Kidney epithelial cell (primary cell): ENCODE measurements around the gene INTU. TPM values are rescaled to one million over a fixed set of nuclear protein-coding genes. Genes with fewer than 3 reads are reported as not detected.

Experiments used
- DNase-seq: peaks from one replicate; pipeline ENCODE4 v3.0.0-alpha.2; 2010; ENCODE audit warnings: low read depth
- H3K27me3 ChIP-seq: 2 replicates; pipeline ENCODE4 v1.6.0; 2011; ENCODE audit warnings: low read length; ENCODE audit not compliant: control insufficient read depth, insufficient read depth
- H3K36me3 ChIP-seq: 2 replicates; pipeline ENCODE4 v1.5.1; 2011; ENCODE audit warnings: low read length; ENCODE audit not compliant: control insufficient read depth, insufficient read depth
- H3K4me3 ChIP-seq: 2 replicates; pipeline ENCODE4 v1.5.1; 2011; ENCODE audit warnings: low read depth, mild to moderate bottlenecking, control low read depth, low read length
- total RNA-seq: library from RNA; depleted of rRNA; stranded (reverse); fragments of >200 nt; gene quantifications from 2 replicates; pipeline ENCODE4 v1.2.3, GENCODE V29; 2015
- TF ChIP-seq, protein P1 (sequence below): IDR thresholded peaks from 2 replicates; pipeline ENCODE4 v1.5.1; 2011; ENCODE audit warnings: mild to moderate bottlenecking, moderate library complexity, low read length, control low read depth, inconsistent platforms; ENCODE audit not compliant: insufficient read depth, poor library complexity, severe bottlenecking

Gene INTU
- total RNA-seq, 1 donor from 2014 or later: 6.4 TPM

DNA sequence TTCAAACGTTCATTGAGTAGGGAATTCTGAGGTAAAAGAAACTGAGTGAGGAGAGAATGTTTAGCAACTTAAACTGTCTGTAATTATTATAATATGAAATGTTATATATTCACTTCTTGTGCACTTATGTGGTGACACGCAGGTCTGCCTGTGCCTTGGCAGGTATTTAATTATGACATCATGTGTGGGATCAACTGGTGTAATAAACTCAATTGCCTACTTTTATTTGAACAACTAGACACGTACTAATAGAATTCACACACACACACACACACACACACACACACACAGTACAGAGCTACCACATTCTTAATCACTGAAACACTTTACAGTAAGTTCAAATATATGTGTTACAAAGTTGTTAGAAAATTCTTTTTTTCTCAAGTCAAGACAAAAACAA, 76.7 kb downstream of the INTU start:
- TF ChIP-seq, protein P1, sequence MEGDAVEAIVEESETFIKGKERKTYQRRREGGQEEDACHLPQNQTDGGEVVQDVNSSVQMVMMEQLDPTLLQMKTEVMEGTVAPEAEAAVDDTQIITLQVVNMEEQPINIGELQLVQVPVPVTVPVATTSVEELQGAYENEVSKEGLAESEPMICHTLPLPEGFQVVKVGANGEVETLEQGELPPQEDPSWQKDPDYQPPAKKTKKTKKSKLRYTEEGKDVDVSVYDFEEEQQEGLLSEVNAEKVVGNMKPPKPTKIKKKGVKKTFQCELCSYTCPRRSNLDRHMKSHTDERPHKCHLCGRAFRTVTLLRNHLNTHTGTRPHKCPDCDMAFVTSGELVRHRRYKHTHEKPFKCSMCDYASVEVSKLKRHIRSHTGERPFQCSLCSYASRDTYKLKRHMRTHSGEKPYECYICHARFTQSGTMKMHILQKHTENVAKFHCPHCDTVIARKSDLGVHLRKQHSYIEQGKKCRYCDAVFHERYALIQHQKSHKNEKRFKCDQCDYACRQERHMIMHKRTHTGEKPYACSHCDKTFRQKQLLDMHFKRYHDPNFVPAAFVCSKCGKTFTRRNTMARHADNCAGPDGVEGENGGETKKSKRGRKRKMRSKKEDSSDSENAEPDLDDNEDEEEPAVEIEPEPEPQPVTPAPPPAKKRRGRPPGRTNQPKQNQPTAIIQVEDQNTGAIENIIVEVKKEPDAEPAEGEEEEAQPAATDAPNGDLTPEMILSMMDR: no peak
- no peak for DNase-seq
- H3K36me3 ChIP-seq: no peaks in the 10 kb centered on the region
- no peak overlapping the region for H3K4me3 ChIP-seq
- no peaks in the 10 kb centered on the region for H3K27me3 ChIP-seq

DNA sequence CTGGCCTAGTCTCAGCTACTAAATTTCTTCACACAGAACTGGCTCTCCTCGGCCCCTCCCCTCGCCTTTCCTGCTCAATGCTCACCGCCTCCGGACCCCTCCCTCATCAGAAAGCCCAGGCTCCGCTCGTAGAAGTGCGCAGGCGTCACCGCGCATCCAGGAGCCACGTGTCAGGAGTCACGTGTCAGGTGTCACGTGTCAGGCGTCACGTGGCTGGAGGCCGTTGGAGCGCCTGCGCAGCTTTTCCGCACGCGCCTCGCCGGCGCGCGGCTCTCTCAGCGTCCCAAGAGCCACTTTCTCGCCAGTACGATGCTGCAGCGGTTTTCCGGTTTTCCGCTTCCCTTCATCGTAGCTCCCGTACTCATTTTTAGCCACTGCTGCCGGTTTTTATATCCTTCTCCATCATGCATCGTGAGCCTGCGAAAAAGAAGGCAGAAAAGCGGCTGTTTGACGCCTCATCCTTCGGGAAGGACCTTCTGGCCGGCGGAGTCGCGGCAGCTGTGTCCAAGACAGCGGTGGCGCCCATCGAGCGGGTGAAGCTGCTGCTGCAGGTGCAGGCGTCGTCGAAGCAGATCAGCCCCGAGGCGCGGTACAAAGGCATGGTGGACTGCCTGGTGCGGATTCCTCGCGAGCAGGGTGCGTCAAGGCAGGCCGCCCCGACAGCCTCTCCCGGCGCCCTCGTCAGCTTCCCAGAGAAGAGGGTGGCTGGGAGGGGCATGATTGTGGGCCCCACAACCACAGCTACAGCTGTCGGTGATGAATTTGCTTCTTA, 97.6 kb downstream of the INTU start, which contains the start of gene SLC25A31:
SLC25A31 (plus strand) TSS at position 259 of the 772 bp plus-strand sequence; CDS start at position 405, 146 bp downstream.
- TF ChIP-seq, protein P1: no peak
- Histone ChIP-seq H3K36me3 (no peaks in the 10 kb centered on the region), H3K27me3 (no peaks in the 10 kb centered on the region), H3K4me3 (no peak within 1 kb of the TSS)
- no peak for DNase-seq

DNA sequence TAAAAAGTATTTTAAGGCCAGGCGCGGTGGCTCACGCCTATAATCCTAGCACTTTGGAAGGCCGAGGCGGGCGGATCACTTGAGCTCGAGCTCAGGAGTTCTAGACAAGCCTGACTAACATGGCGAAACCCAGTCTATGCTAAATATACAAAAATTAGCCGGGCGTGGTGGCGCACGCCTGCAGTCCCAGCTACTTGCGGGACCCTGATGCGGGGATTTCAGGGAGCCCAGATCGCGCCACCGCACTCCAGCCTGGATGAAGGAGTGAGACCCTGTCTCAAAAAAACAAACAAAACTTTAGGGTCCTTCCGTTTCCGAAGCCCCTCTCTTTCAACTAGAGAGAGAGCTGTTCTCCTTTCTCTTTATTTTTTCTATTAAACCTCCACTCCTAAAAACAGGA, 98.6 kb downstream of the INTU start:
- DNase-seq: no peak
- Histone ChIP-seq H3K36me3 (no peaks in the 10 kb centered on the region), H3K4me3 (no peak overlapping the region), H3K27me3 (no peaks in the 10 kb centered on the region)
- TF ChIP-seq, protein P1: no peak

DNA sequence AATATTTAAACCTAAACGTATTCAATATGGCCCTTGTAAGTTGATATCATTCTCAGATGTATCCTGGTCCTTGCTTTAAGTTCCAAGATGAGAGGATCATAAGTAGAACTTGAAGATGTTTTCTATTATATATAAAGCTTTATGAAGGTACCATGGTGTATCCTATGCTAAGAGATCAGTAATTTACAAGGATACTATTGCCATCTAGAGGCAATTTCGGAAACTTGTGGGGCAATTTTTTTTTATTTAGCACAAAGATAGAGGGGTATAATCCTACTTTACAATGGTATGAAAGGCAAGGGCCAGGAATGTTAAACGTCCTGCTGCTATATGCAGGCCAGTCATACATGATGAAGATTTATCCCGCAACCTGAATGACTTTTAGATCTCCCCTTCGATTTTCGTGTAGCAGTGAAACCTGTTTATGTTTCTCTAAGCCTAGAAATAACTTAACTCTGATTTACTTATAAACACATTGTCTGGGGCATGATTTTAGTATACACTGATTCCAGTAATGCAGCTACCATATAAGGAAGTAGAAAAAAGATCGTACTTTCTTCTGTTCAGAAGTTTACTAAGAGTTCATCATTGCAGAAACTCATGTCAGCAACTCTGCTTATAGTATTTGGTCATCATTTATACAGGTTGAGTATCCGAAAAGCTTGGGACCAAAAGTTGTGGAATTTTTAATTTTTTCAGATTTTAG, 100.0 kb downstream of the INTU start:
- Histone ChIP-seq H3K27me3 (no peaks in the 10 kb centered on the region), H3K4me3 (no peak overlapping the region), H3K36me3 (no peaks in the 10 kb centered on the region)
- TF ChIP-seq, protein P1: peak; percentile 50
- DNase-seq: no peak

DNA sequence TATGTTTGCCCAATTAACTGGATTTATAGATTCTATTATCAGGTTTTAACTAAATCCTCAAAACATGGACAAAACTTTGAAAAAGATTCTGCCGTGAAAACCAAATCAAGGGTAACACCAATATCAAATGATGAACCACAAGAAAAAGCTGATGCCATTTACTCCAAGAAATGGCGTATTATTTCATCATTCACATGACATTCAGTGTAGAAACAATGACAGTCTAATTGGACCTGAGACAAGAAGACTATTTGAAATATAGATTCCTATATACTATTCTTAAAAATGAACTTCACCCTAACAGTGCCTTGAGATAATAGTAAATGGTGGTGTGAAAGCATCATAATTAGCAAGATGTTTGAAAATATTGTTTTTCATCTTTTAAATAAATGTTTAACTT, 102.2 kb downstream of the INTU start:
- no peak for DNase-seq
- Histone ChIP-seq H3K4me3 (no peak overlapping the region), H3K27me3 (no peaks in the 10 kb centered on the region), H3K36me3 (no peaks in the 10 kb centered on the region)
- TF ChIP-seq, protein P1: no peak
